ENCODE results near the gene HS2ST1.
"Not testable (repeated sequence)": the region's sequence is repeated elsewhere in the genome, so short reads cannot be mapped to it uniquely, and the experiment has no call there.

Gene HS2ST1

GRCh38 chr1:86914601-86914997, at the start of gene HS2ST1:
TSS of gene HS2ST1 (plus strand) at chr1:86914635.
- no peaks in the 10 kb centered on the region for H3K9me3 ChIP-seq (ENCODE audit: control insufficient read depth, low read length)
- peaks cover 29% of the 10 kb centered on the region for H3K4me1 ChIP-seq (ENCODE audit: control insufficient read depth, insufficient read depth, low read length)
- no peak for DNase-seq (ENCODE audit: low read depth)
- no peaks in the 10 kb centered on the region for H3K27me3 ChIP-seq (replicated peaks; ENCODE audit: control insufficient read depth, insufficient read depth, low read length)
- peak within 1 kb of the TSS; percentile 100 for H3K4me3 ChIP-seq (ENCODE audit: low read length)
- peak within 1 kb of the TSS; percentile 100 for H3K9ac ChIP-seq (ENCODE audit: low read length)
- peaks cover 6% of the 10 kb centered on the region for H3K36me3 ChIP-seq (ENCODE audit: control insufficient read depth, insufficient read depth, low read length, severe bottlenecking)

- Histone ChIP-seq H3K9me3 (ENCODE audit: control insufficient read depth, low read length) (no peaks in the 10 kb centered on the region), H3K9ac (ENCODE audit: low read length) (peak overlapping the region; percentile 25), H3K27me3 (replicated peaks; ENCODE audit: control insufficient read depth, insufficient read depth, low read length) (no peaks in the 10 kb centered on the region), H3K36me3 (ENCODE audit: control insufficient read depth, insufficient read depth, low read length, severe bottlenecking) (peaks cover 24% of the 10 kb centered on the region), H3K4me1 (ENCODE audit: control insufficient read depth, insufficient read depth, low read length) (peaks cover 29% of the 10 kb centered on the region), H3K4me3 (ENCODE audit: low read length) (no peak overlapping the region)
- DNase-seq (ENCODE audit: low read depth), result no peak
Observed at GRCh38 chr1:86865973-86866637, 48.3 kb upstream of the HS2ST1 start.

- no peak overlapping the region for H3K4me3 ChIP-seq (ENCODE audit: low read length)
- H3K4me1 ChIP-seq (ENCODE audit: control insufficient read depth, insufficient read depth, low read length), result peaks cover 26% of the 10 kb centered on the region
- peaks cover 24% of the 10 kb centered on the region for H3K36me3 ChIP-seq (ENCODE audit: control insufficient read depth, insufficient read depth, low read length, severe bottlenecking)
- DNase-seq (ENCODE audit: low read depth), result peak; percentile 73
- H3K27me3 ChIP-seq (replicated peaks; ENCODE audit: control insufficient read depth, insufficient read depth, low read length), result no peaks in the 10 kb centered on the region
- H3K9me3 ChIP-seq (ENCODE audit: control insufficient read depth, low read length), result no peaks in the 10 kb centered on the region
- peak overlapping the region; percentile 25 for H3K9ac ChIP-seq (ENCODE audit: low read length)
Observed at GRCh38 chr1:86866665-86867064, 47.8 kb upstream of the HS2ST1 start.

- not testable (repeated sequence) for H3K4me3 ChIP-seq (ENCODE audit: low read length); H3K9me3 ChIP-seq (ENCODE audit: control insufficient read depth, low read length); DNase-seq (ENCODE audit: low read depth); H3K9ac ChIP-seq (ENCODE audit: low read length); H3K27me3 ChIP-seq (replicated peaks; ENCODE audit: control insufficient read depth, insufficient read depth, low read length)
- Histone ChIP-seq H3K4me1 (ENCODE audit: control insufficient read depth, insufficient read depth, low read length) (peaks cover 26% of the 10 kb centered on the region), H3K36me3 (ENCODE audit: control insufficient read depth, insufficient read depth, low read length, severe bottlenecking) (peaks cover 21% of the 10 kb centered on the region)
Observed at GRCh38 chr1:86867278-86867677, 47.2 kb upstream of the HS2ST1 start.

GRCh38 chr1:86868477-86868876, 46.0 kb upstream of the HS2ST1 start:
- Histone ChIP-seq H3K4me3 (ENCODE audit: low read length) (no peak overlapping the region), H3K36me3 (ENCODE audit: control insufficient read depth, insufficient read depth, low read length, severe bottlenecking) (peaks cover 15% of the 10 kb centered on the region), H3K4me1 (ENCODE audit: control insufficient read depth, insufficient read depth, low read length) (peaks cover 26% of the 10 kb centered on the region), H3K9ac (ENCODE audit: low read length) (peak overlapping the region; percentile 39), H3K9me3 (ENCODE audit: control insufficient read depth, low read length) (no peaks in the 10 kb centered on the region), H3K27me3 (replicated peaks; ENCODE audit: control insufficient read depth, insufficient read depth, low read length) (no peaks in the 10 kb centered on the region)
- DNase-seq (ENCODE audit: low read depth), result peak; percentile 12

- Histone ChIP-seq H3K9ac (ENCODE audit: low read length) (no peak overlapping the region), H3K4me1 (ENCODE audit: control insufficient read depth, insufficient read depth, low read length) (peaks cover 26% of the 10 kb centered on the region), H3K4me3 (ENCODE audit: low read length) (no peak overlapping the region), H3K36me3 (ENCODE audit: control insufficient read depth, insufficient read depth, low read length, severe bottlenecking) (peaks cover 21% of the 10 kb centered on the region), H3K27me3 (replicated peaks; ENCODE audit: control insufficient read depth, insufficient read depth, low read length) (no peaks in the 10 kb centered on the region), H3K9me3 (ENCODE audit: control insufficient read depth, low read length) (no peaks in the 10 kb centered on the region)
- DNase-seq (ENCODE audit: low read depth), result no peak
Observed at GRCh38 chr1:86871001-86871400, 43.4 kb upstream of the HS2ST1 start.

- Histone ChIP-seq H3K27me3 (replicated peaks; ENCODE audit: control insufficient read depth, insufficient read depth, low read length) (no peaks in the 10 kb centered on the region), H3K9ac (ENCODE audit: low read length) (no peak overlapping the region), H3K4me3 (ENCODE audit: low read length) (no peak overlapping the region), H3K4me1 (ENCODE audit: control insufficient read depth, insufficient read depth, low read length) (peaks cover 17% of the 10 kb centered on the region), H3K9me3 (ENCODE audit: control insufficient read depth, low read length) (no peaks in the 10 kb centered on the region), H3K36me3 (ENCODE audit: control insufficient read depth, insufficient read depth, low read length, severe bottlenecking) (peaks cover 32% of the 10 kb centered on the region)
- DNase-seq (ENCODE audit: low read depth), result peak; percentile 8
Observed at GRCh38 chr1:86872086-86872485, 42.3 kb upstream of the HS2ST1 start.

- H3K27me3 ChIP-seq (replicated peaks; ENCODE audit: control insufficient read depth, insufficient read depth, low read length), result no peaks in the 10 kb centered on the region
- no peak overlapping the region for H3K9ac ChIP-seq (ENCODE audit: low read length)
- H3K36me3 ChIP-seq (ENCODE audit: control insufficient read depth, insufficient read depth, low read length, severe bottlenecking), result peaks cover 57% of the 10 kb centered on the region
Observed at GRCh38 chr1:86875722-86876121, 38.7 kb upstream of the HS2ST1 start.

GRCh38 chr1:86887479-86888162, 26.8 kb upstream of the HS2ST1 start:
- Histone ChIP-seq H3K4me1 (ENCODE audit: control insufficient read depth, insufficient read depth, low read length) (peaks cover 12% of the 10 kb centered on the region), H3K36me3 (ENCODE audit: control insufficient read depth, insufficient read depth, low read length, severe bottlenecking) (peaks cover 31% of the 10 kb centered on the region), H3K4me3 (ENCODE audit: low read length) (no peak overlapping the region), H3K9ac (ENCODE audit: low read length) (no peak overlapping the region), H3K9me3 (ENCODE audit: control insufficient read depth, low read length) (no peaks in the 10 kb centered on the region), H3K27me3 (replicated peaks; ENCODE audit: control insufficient read depth, insufficient read depth, low read length) (no peaks in the 10 kb centered on the region)
- no peak for DNase-seq (ENCODE audit: low read depth)

More at GRCh38 chr1:86875722-86876121, 38.7 kb upstream of the HS2ST1 start:
- Histone ChIP-seq H3K4me3 (ENCODE audit: low read length) (no peak overlapping the region), H3K9me3 (ENCODE audit: control insufficient read depth, low read length) (no peaks in the 10 kb centered on the region), H3K4me1 (ENCODE audit: control insufficient read depth, insufficient read depth, low read length) (no peaks in the 10 kb centered on the region)
- no peak for DNase-seq (ENCODE audit: low read depth)

GRCh38 chr1:86888327-86888726, 26.1 kb upstream of the HS2ST1 start:
- Histone ChIP-seq H3K4me3 (ENCODE audit: low read length) (no peak overlapping the region), H3K9me3 (ENCODE audit: control insufficient read depth, low read length) (no peaks in the 10 kb centered on the region), H3K9ac (ENCODE audit: low read length) (no peak overlapping the region), H3K4me1 (ENCODE audit: control insufficient read depth, insufficient read depth, low read length) (peaks cover 12% of the 10 kb centered on the region), H3K36me3 (ENCODE audit: control insufficient read depth, insufficient read depth, low read length, severe bottlenecking) (peaks cover 29% of the 10 kb centered on the region), H3K27me3 (replicated peaks; ENCODE audit: control insufficient read depth, insufficient read depth, low read length) (no peaks in the 10 kb centered on the region)
- no peak for DNase-seq (ENCODE audit: low read depth)

- DNase-seq (ENCODE audit: low read depth); H3K27me3 ChIP-seq (replicated peaks; ENCODE audit: control insufficient read depth, insufficient read depth, low read length); H3K9me3 ChIP-seq (ENCODE audit: control insufficient read depth, low read length); H3K9ac ChIP-seq (ENCODE audit: low read length); H3K4me3 ChIP-seq (ENCODE audit: low read length); H3K4me1 ChIP-seq (ENCODE audit: control insufficient read depth, insufficient read depth, low read length): not testable (repeated sequence)
- H3K36me3 ChIP-seq (ENCODE audit: control insufficient read depth, insufficient read depth, low read length, severe bottlenecking), result peaks cover 44% of the 10 kb centered on the region
Observed at GRCh38 chr1:86899401-86899800, 15.0 kb upstream of the HS2ST1 start.

All from adipocyte (in vitro differentiated cells).